ENCODE results near the gene GRAP. TPM values are rescaled to one million over a fixed set of nuclear protein-coding genes. Genes with fewer than 3 reads are reported as not detected.

GRAP gene
- total RNA-seq, 1 donor from 2014 or later: 1.6 TPM

- DNase-seq (ENCODE audit: low spot score in 2 of 2) (no peak), FAIRE-seq (no peak)
Observed at GRCh38 chr17:19005137-19005773, 41.5 kb downstream of the GRAP start.

- FAIRE-seq (no peak), DNase-seq (ENCODE audit: low spot score in 2 of 2) (peak in 1 of 2 donors; percentile 85)
Observed at GRCh38 chr17:19004421-19005136, 42.2 kb downstream of the GRAP start, which contains the start of gene FAM83G. Gene FAM83G, minus strand, starts transcription at chr17:19004764. Its CDS starts 723 bp downstream, at chr17:19004041.

- DNase-seq (ENCODE audit: low spot score in 2 of 2) (peak in 1 of 2 donors; percentile 61), FAIRE-seq (no peak)
Observed at GRCh38 chr17:19003543-19004420, 43.0 kb downstream of the GRAP start.

- DNase-seq (ENCODE audit: low spot score in 2 of 2) (no peak), FAIRE-seq (no peak)
Observed at GRCh38 chr17:19002805-19003542, 43.8 kb downstream of the GRAP start.

GRCh38 chr17:19001907-19002590 is 44.7 kb downstream of the GRAP start:
- DNase-seq (ENCODE audit: low spot score in 2 of 2) (no peak), FAIRE-seq (no peak)

- DNase-seq (ENCODE audit: low spot score in 2 of 2) (no peak), FAIRE-seq (no peak)
Observed at GRCh38 chr17:19000531-19001325, 46.0 kb downstream of the GRAP start.

GRCh38 chr17:18999911-19000310 is 46.8 kb downstream of the GRAP start:
- DNase-seq (ENCODE audit: low spot score in 2 of 2): no peak
- no peak for FAIRE-seq

GRCh38 chr17:18999394-18999793 is 47.4 kb downstream of the GRAP start:
- DNase-seq (ENCODE audit: low spot score in 2 of 2) (no peak), FAIRE-seq (no peak)

- FAIRE-seq: no peak
- no peak for DNase-seq (ENCODE audit: low spot score in 2 of 2)
Observed at GRCh38 chr17:18997650-18998196, 49.0 kb downstream of the GRAP start.

- no peak for FAIRE-seq
- no peak for DNase-seq (ENCODE audit: low spot score in 2 of 2)
Observed at GRCh38 chr17:18996458-18996857, 50.3 kb downstream of the GRAP start.

GRCh38 chr17:18995220-18995619 is 51.5 kb downstream of the GRAP start:
- FAIRE-seq (no peak), DNase-seq (ENCODE audit: low spot score in 2 of 2) (no peak)

GRCh38 chr17:18994631-18995030 is 52.1 kb downstream of the GRAP start:
- DNase-seq (ENCODE audit: low spot score in 2 of 2) (no peak), FAIRE-seq (no peak)

- no peak for DNase-seq (ENCODE audit: low spot score in 2 of 2)
- no peak for FAIRE-seq
Observed at GRCh38 chr17:18993905-18994526, 52.7 kb downstream of the GRAP start.

GRCh38 chr17:18992454-18993130 is 54.2 kb downstream of the GRAP start:
- FAIRE-seq: no peak

GRCh38 chr17:18991531-18992315 is 55.0 kb downstream of the GRAP start:
- DNase-seq (ENCODE audit: low spot score in 2 of 2) (peak in 1 of 2 donors; percentile 49), FAIRE-seq (no peak)

More at GRCh38 chr17:18992454-18993130, 54.2 kb downstream of the GRAP start:
- DNase-seq (ENCODE audit: low spot score in 2 of 2): no peak

GRCh38 chr17:18990331-18990730 is 56.4 kb downstream of the GRAP start:
- DNase-seq (ENCODE audit: low spot score in 2 of 2) (no peak), FAIRE-seq (no peak)

All from frontal cortex (tissue), 4 donors.